HepG2 (cell line): Measurements from ENCODE around the gene COASY. TPM values are rescaled to one million over a fixed set of nuclear protein-coding genes. Genes with fewer than 3 reads are reported as not detected.

Experiments
- ATF2 ChIP-seq: sonication (generic); formaldehyde crosslinking; IDR thresholded peaks from 2 replicates; pipeline ENCODE4 v1.4.0; 2020; ENCODE audit warnings: missing genetic modification reagents
- CAMTA2 ChIP-seq: sonication (generic); formaldehyde crosslinking; IDR thresholded peaks from 2 replicates; pipeline ENCODE4 v1.4.0; 2020; ENCODE audit warnings: mild to moderate bottlenecking, missing genetic modification reagents, borderline replicate concordance
- CREBL2 ChIP-seq: sonication (generic); formaldehyde crosslinking; IDR thresholded peaks from 2 replicates; pipeline ENCODE4 v1.8.1; 2023; ENCODE audit warnings: missing genetic modification reagents, mild to moderate bottlenecking, borderline replicate concordance
- HINFP ChIP-seq: sonication (generic); formaldehyde crosslinking; IDR thresholded peaks from 2 replicates; pipeline ENCODE4 v1.4.0; 2020; ENCODE audit warnings: low read depth, mild to moderate bottlenecking, missing genetic modification reagents
- HMGA1 ChIP-seq: sonication (generic); formaldehyde crosslinking; conservative IDR thresholded peaks from 2 replicates; pipeline ENCODE4 v1.4.0; 2020; ENCODE audit warnings: missing genetic modification reagents
- HOMEZ ChIP-seq: IDR thresholded peaks from 2 replicates; pipeline ENCODE4 v1.6.1; 2016; ENCODE audit warnings: low read depth
- KDM5B ChIP-seq: sonication (generic); formaldehyde crosslinking; IDR thresholded peaks from 2 replicates; pipeline ENCODE4 v1.4.0; 2020; ENCODE audit warnings: missing genetic modification reagents, mild to moderate bottlenecking, borderline replicate concordance
- MBD4 ChIP-seq: IDR thresholded peaks from 2 replicates; pipeline ENCODE4 v1.6.1; 2012; ENCODE audit warnings: low read length, inconsistent platforms, borderline replicate concordance
- MTERF4 ChIP-seq: sonication (generic); formaldehyde crosslinking; IDR thresholded peaks from 2 replicates; pipeline ENCODE4 v1.8.0; 2023; ENCODE audit warnings: mild to moderate bottlenecking, missing genetic modification reagents
- MTF2 ChIP-seq: sonication (generic); formaldehyde crosslinking; IDR thresholded peaks from 2 replicates; pipeline ENCODE4 v1.5.0; 2020; ENCODE audit warnings: missing genetic modification reagents, borderline replicate concordance
- POLR2AphosphoS2 ChIP-seq: IDR thresholded peaks from 2 replicates; pipeline ENCODE4 v1.6.1; 2011; ENCODE audit warnings: low read depth, low read length, improper control_type of control experiment
- RBM22 ChIP-seq: fragments of 200-400 bp; formaldehyde crosslinking; optimal IDR thresholded peaks from 2 replicates; pipeline ENCODE3; 2017; ENCODE audit warnings: mild to moderate bottlenecking, low read length, moderate library complexity
- RCOR2 ChIP-seq: IDR thresholded peaks from 2 replicates; pipeline ENCODE4 v1.6.1; 2016; ENCODE audit warnings: missing biosample characterization, missing genetic modification reagents
- SOX6 ChIP-seq, 2 experiments: fragments of 450-650 bp in 1 of 2; sonication (generic) in 1 of 2; formaldehyde crosslinking in 1 of 2; IDR thresholded peaks; 2 replicates each; pipeline versions ENCODE4 v1.4.0 to v1.6.1; 2017 to 2020; ENCODE audit warnings: antibody characterized with exemption in 1 of 2, mild to moderate bottlenecking in 1 of 2, missing genetic modification reagents in 1 of 2
- ZBTB7A ChIP-seq: sonication (generic); formaldehyde crosslinking; IDR thresholded peaks from 2 replicates; pipeline ENCODE4 v1.8.0; 2022; ENCODE audit warnings: mild to moderate bottlenecking, missing genetic modification reagents
- ZNF383 ChIP-seq: sonication (generic); formaldehyde crosslinking; IDR thresholded peaks from 2 replicates; pipeline ENCODE4 v1.4.0; 2020; ENCODE audit warnings: missing genetic modification reagents, mild to moderate bottlenecking, borderline replicate concordance
- ZNF552 ChIP-seq: sonication (generic); formaldehyde crosslinking; IDR thresholded peaks from 2 replicates; pipeline ENCODE4 v1.9.0; 2022; ENCODE audit warnings: missing genetic modification reagents, mild to moderate bottlenecking, borderline replicate concordance
- ZNF563 ChIP-seq: sonication (generic); formaldehyde crosslinking; IDR thresholded peaks from 2 replicates; pipeline ENCODE4 v1.8.0; 2022; ENCODE audit warnings: mild to moderate bottlenecking, moderate library complexity, missing genetic modification reagents
- ZNF629 ChIP-seq: sonication (generic); formaldehyde crosslinking; conservative IDR thresholded peaks from 2 replicates; pipeline ENCODE4 v1.5.0; 2020; ENCODE audit warnings: missing genetic modification reagents
- ZNF770 ChIP-seq: sonication (generic); formaldehyde crosslinking; IDR thresholded peaks from 2 replicates; pipeline ENCODE4 v1.5.0; 2020; ENCODE audit warnings: mild to moderate bottlenecking, missing genetic modification reagents
- ZSCAN25 ChIP-seq: sonication (generic); formaldehyde crosslinking; IDR thresholded peaks from 2 replicates; pipeline ENCODE4 v1.8.0; 2022; ENCODE audit warnings: mild to moderate bottlenecking, missing genetic modification reagents
- polyA plus RNA-seq, 8 experiments: library from polyadenylated mRNA; depleted of rRNA in 3 of 8; stranded (reverse) in 7 of 8; unstranded in 1 of 8; fragments of >200 nt; fragmentation: Illumina TruSeq in 4 of 8; extraction: Trizol in 4 of 8; gene quantifications; 2 replicates each; pipeline versions ENCODE4 v1.2.1 to v1.2.3, GENCODE V29; 2011 to 2016; ENCODE audit warnings: low read depth in 4 of 8, missing spikeins in 1 of 8, mixed read lengths in 1 of 8; ENCODE audit not compliant: insufficient read depth in 1 of 8
- total RNA-seq, 5 experiments: library from RNA; depleted of rRNA; stranded (reverse); fragments of >200 nt; fragmentation: Illumina TruSeq; extraction: Trizol; gene quantifications; 2 replicates each; pipeline ENCODE4 v1.2.3, GENCODE V29; 2016; ENCODE audit warnings: low read depth in 1 of 5

The COASY gene
- total and polyA plus RNA-seq, 2 of the 13 experiments (the other 11 are each of a cell fraction or from before 2014, with no cell fraction given), result 90.7 to 125 TPM

GRCh38 chr17:42562388-42563142, 617 bp downstream of the COASY start (continued):
- TF ChIP-seq ATF2 (CRISPR knock-in tag), result no peak; the same call in 1 of the 2 replicates
- TF ChIP-seq RCOR2 (CRISPR knock-in tag), result no peak
- no peak for TF ChIP-seq HMGA1
- TF ChIP-seq ZSCAN25, result no peak
- TF ChIP-seq ZNF552 (CRISPR knock-in tag), result no peak
- TF ChIP-seq SOX6 (IDR thresholded peaks at IDR 0.05), result no peak
- TF ChIP-seq SOX6 (CRISPR knock-in tag; IDR thresholded peaks at IDR 0.05), result peak; percentile 19; the same call in 1 of the 2 replicates
- TF ChIP-seq MBD4, result no peak
- TF ChIP-seq ZBTB7A (CRISPR knock-in tag), result no peak; the same call in 1 of the 2 replicates
- TF ChIP-seq ZNF629 (CRISPR knock-in tag), result no peak
- TF ChIP-seq CAMTA2 (CRISPR knock-in tag), result no peak; the same call in 1 of the 2 replicates
- TF ChIP-seq HOMEZ, result no peak
- TF ChIP-seq RBM22, result no peak
- no peak; the same call in 1 of the 2 replicates for TF ChIP-seq POLR2AphosphoS2
- peak; percentile 84; the same call in 1 of the 2 replicates for TF ChIP-seq CREBL2 (CRISPR knock-in tag)
- TF ChIP-seq MTERF4, result peak; percentile 67; the same call in 1 of the 2 replicates
- peak; percentile 68; the same call in 1 of the 2 replicates for TF ChIP-seq ZNF770 (CRISPR knock-in tag)
- no peak; the same call in 1 of the 2 replicates for TF ChIP-seq ZNF563 (CRISPR knock-in tag)
- TF ChIP-seq HINFP (CRISPR knock-in tag), result no peak
- no peak for TF ChIP-seq MTF2 (CRISPR knock-in tag)
- TF ChIP-seq ZNF383 (CRISPR knock-in tag), result no peak; the same call in 1 of the 2 replicates
- TF ChIP-seq KDM5B, result peak; percentile 71
